SKM-1 treated with dmso at 0.1 percent for 144 hours (cell line): ENCODE measurements around the gene N4BP2.
A peak's percentile ranks its signal among the peaks of the same experiment; 100 is the strongest.
"Not testable (repeated sequence)": the region's sequence is repeated elsewhere in the genome, so short reads cannot be mapped to it uniquely, and the experiment has no call there.

Source experiments
- DNase-seq: peaks from one replicate; lab custom pipeline; 2025; ENCODE audit not compliant: unreplicated experiment; lab: John Stamatoyannopoulos, UW

Gene N4BP2

DNA sequence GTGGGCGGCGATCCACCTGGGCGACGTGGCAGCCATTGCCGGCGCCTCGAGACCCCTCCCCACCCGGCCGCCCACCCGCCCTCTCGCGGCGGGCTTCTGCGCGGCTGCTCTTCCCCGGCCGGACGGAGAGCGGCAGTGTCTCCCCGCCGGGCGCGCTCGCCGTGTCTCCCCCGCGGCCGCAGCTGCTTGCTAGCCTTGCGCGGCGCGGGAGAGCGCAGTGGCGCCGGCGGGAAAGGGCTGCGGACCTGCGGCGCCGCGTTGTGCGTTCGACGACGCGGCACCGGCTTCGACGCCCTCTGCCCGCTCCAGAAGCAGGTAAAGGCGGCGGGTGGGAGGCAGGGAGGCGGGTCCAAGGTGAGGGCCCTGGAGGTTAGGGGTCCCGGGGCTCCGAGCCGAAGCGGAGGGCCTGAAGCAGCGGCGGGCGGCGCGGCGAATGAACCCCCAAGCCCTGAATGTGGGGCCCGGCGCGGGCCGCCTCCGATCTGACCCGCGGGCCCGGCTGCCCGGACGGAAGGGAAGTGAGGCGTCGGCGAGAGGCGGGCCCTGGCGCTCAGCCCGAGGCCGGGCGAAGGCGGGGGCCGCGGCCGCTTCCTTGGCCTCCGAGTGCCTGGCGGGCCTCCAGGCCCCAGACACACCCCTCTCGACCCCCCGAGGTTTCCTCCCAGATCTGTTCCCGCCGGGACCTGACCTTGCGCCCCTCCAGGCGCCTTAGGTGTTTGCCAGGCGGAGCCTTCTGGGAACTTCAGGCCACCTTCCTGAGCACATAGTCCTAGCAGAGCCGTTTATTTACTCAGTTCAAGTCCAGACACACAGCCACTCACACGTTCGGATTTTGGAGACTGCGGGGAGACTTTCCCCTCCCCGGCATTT lies at the start of gene N4BP2:
Gene N4BP2 (plus strand): TSS at position 135 of the 870 bp plus-strand sequence. CDS start 40,491 bp downstream, outside the sequence.
- DNase-seq = peak; percentile 61

GRCh38 chr4:40016007-40016406 lies 40.6 kb upstream of the N4BP2 start:
- DNase-seq = no peak

GRCh38 chr4:40020221-40020620 lies 36.4 kb upstream of the N4BP2 start:
- DNase-seq = no peak

GRCh38 chr4:40021116-40021515 lies 35.5 kb upstream of the N4BP2 start:
- not testable (repeated sequence) for DNase-seq

DNA sequence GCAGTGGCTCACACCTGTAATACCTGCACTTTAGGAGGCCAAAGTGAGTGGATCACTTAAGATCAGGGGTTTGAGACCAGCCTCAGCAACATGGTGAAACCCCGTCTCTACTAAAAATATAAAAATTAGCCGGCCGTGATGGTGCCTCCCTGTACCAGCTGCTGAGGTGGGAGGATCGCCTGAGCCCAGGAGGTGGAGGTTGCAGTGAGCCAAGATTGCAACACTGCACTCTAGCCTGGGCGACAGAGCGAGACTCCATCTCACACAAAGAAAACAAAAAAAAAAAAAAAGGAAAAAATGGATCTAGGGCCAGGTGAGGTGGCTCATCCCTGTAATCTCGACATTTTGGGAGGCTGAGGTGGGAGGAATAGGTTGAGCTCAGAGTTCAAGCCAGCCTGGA lies 32.6 kb upstream of the N4BP2 start:
- not testable (repeated sequence) for DNase-seq

GRCh38 chr4:40032785-40033184 lies 23.9 kb upstream of the N4BP2 start:
- DNase-seq = no peak

- DNase-seq = no peak
Measured at GRCh38 chr4:40033613-40034012, 23.0 kb upstream of the N4BP2 start.

- no peak for DNase-seq
Measured at GRCh38 chr4:40038977-40039376, 17.7 kb upstream of the N4BP2 start.

DNA sequence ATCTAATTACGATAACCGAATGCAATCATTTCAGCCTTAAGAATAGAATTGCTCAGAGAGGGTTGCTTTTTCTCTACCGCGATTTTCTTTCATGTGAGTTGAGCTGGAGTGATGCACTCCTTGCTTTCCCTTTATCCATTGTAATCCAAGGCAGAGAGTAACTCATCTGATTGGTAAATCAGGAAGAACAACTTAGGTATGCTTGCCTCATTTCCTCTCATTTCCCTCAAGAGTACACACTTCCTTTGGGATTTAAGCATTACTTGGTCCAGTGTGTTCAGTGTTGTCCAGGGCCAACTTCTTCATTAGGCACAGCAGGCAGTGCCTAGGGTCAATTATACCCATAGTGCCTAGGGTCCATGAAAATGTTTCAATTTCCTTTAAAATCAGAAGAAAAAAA lies 15.7 kb upstream of the N4BP2 start:
- no peak for DNase-seq

DNA sequence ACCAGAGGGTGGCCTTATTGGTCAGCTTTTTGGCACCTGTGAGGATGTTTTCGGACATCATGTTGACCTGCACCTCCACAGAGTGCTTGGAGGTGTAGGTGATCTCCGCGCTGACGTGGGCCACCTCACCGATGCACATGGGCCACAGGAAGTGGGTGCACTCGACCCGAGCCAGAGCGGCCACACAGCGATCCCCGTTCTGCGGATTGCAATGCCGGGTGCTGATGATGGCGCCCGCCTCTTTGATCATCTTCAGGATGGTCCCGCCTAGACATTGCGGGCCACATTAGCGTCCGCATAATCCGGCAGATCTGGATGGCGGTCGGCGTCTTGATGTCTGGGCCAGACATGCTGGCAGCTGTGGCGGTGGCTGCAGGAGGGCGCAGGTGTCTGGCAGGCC lies 12.9 kb upstream of the N4BP2 start:
- no peak for DNase-seq

DNA sequence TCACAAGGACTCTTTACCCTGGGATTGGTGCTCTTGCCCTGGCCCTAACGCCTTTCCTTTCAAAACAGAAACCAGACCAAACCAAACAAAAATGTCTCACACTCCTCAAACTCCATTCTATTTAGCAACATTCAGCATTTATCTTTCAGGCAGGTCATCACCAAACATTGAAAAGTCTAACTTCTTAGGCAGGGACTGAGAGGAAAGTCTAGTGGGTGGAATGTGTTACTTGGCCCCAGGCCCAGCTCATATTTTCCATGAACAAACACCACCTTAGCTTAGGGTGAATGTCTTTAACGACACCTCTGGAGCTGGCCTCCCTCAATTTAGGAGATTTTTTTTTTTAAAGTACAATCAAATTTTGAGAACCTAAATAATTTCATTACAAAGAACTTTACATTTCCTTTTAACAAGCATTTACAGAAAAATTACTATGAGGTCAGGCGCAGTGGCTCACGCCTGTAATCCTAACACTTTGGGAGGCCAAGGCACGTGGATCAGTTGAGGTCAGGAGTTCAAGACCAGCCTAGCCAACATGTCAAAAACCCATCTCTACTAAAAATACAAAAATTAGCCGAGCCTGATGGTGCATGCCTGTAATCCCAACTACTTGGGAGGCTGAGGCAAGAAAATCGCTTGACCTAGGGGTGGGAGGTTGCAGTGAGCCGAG lies 10.2 kb upstream of the N4BP2 start:
- DNase-seq = no peak

GRCh38 chr4:40053161-40053560 lies 3.5 kb upstream of the N4BP2 start:
- DNase-seq = no peak

- DNase-seq = peak; percentile 77
Measured at GRCh38 chr4:40055511-40055862, 1.2 kb upstream of the N4BP2 start.

DNA sequence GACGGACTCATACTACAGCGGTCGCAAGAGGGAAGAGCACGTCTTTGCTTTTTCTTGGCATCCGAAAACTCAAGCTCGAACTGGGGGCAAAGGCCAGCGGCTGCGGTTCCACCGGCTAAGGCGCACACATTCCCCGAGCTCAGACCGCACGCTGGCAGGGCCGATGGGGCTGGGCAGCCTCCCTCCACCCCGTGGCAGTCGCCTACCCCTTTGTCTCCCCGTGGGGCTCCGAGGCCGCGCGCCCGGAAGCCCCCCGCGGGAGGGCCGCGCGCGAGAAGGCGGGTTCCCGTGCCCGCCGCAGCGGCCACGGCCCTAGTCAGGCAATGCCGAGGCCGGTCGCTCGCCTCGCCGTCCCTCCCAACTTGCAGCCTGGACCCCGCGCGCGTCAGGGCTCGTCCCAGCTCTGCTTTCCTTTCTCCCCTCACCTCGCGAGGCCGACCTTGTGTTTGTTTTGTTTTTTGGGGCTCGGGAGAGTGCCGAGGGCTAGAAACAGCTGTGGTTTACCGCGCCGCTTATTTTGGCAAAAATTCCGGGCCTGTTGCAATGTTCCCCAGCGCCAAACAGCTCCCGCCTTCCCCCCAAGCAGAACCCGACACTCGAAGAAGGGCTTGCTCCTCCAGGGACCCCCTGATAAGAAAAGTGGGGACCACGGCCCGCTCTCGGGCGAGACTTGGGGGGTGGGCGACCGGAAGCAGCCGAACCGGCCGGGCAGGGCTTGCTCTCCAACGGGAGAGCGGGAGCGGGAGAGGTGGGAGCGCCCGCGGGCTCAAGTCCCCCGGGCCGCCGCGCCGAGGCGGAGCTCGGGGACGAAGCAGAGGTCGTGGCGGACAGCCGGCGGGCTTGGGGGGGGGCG lies 561 bp upstream of the N4BP2 start:
- peak; percentile 77 for DNase-seq

DNA sequence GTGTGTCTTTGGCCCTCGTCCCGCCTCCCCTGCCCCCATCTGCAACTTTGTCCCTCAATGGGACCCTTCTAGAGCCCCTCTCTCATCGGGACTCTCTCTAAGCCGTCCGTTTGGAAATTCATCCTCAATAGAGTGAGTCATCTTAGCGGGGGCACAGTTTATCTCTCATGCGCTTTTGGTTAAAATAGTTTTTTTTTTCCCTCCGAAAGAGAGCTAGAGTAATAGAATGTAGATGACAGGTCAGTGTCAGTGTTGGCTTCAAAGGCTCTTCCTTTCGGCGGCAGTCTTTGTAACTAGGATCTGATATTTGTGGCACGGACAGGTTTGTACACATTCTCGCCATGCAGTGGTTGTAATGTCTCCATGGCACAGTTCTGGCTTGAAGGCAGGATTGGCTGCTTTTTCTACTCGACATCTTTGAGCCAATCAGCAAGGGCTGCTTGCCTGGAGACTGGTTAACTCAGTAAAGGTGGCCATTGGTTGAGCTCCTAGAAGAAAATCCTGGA lies 989 bp downstream of the N4BP2 start:
- peak; percentile 79 for DNase-seq

DNA sequence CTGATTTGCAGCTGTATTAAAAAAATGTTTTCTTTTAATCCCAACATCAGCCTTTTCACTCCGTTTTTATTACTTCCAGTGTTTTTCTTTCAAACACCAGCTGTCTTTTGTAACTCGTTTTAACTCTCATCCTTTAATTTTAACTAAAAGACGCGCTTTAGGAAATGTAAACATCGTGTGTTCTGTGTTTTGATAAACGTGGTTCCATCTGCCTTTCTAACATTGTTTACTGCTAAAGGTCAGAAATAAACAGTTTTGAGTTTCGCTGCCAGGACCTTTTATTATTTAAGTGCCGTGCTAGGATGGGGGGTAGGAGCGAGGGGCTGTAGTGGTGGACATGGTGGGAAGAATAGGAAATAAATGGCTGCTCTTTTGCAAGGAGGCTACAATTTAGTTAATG lies 1.5 kb downstream of the N4BP2 start:
- DNase-seq = no peak

GRCh38 chr4:40058854-40059253 lies 2.2 kb downstream of the N4BP2 start:
- no peak for DNase-seq

DNA sequence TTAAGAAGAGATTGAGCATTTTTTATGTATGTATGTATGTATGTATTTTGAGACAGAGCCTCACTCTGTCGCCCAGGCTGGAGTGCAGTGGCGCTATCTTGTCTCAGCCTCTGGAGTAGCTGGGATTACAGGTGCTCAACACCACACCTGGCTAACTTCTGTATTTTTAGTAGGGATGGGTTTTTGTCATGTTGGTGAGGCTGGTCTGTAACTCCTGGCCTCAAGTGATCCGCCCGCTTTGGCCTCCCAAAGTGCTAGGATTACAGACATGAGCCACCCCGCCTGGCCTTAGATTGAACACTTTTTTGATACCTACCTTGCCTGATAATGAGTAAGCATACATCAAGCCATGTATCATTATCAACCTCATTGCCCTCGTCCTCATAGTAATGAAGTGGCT lies 2.7 kb downstream of the N4BP2 start:
- no peak for DNase-seq

- DNase-seq = no peak
Measured at GRCh38 chr4:40065010-40065409, 8.4 kb downstream of the N4BP2 start.

- no peak for DNase-seq
Measured at GRCh38 chr4:40066651-40067050, 10.0 kb downstream of the N4BP2 start.

DNA sequence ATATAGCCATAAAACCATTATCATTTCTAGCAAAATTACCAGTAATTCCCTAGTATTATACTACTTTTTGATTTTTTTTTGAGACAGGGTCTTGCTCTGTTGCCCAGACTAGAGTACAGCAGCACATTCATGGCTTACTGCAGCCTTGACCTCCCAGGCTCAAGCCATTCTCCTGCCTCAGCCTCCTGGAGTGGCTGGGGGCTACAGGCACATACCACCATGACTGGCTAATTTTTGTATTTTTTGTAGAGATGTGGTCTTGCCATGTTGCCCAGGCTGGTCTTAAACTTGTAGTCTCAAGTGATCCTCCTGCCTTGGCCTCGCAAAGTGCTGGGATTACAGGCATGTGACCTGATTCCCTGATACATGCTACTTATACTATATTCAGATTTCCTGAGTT lies 13.7 kb downstream of the N4BP2 start:
- no peak for DNase-seq
